Body of pancreas (tissue), 4 donors: ENCODE data around the gene TTC28.

Experiments used
- POLR2A ChIP-seq, 3 donors: fragments of 450-650 bp; IDR thresholded peaks; one replicate each; pipeline ENCODE4 v1.6.1; 2016; ENCODE audit warnings: antibody characterized with exemption in 3 of 3, mild to moderate bottlenecking in 2 of 3
- TF ChIP-seq, protein P1 (sequence below), 7 experiments: fragments of 450-650 bp in 4 of 7; fragments of 200-600 bp in 3 of 7; sonication (generic) in 3 of 7; IDR thresholded peaks; one replicate each; pipeline ENCODE4 v1.5.1; 2016 to 2019; ENCODE audit warnings: antibody characterized with exemption in 7 of 7

DNA sequence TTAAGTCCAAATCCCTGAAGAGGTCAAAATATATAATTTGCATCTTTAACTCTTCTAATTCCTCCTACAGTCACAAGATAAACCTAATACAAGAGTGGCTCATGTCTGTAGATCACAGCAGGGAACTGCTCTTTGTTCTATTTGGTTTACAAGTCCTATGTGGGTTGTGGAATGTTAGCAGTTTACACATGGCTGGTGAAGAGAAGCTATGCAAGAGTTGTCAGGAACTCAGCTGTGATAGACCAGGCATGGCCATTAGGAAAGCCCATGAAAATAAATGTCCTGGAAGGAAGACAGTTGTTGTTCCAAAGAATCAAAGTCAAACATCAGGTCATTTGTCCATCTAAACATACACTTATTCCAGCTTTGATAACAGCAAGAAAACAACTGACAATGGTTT is 448.2 kb downstream of the TTC28 start:
- TF ChIP-seq, protein P1, sequence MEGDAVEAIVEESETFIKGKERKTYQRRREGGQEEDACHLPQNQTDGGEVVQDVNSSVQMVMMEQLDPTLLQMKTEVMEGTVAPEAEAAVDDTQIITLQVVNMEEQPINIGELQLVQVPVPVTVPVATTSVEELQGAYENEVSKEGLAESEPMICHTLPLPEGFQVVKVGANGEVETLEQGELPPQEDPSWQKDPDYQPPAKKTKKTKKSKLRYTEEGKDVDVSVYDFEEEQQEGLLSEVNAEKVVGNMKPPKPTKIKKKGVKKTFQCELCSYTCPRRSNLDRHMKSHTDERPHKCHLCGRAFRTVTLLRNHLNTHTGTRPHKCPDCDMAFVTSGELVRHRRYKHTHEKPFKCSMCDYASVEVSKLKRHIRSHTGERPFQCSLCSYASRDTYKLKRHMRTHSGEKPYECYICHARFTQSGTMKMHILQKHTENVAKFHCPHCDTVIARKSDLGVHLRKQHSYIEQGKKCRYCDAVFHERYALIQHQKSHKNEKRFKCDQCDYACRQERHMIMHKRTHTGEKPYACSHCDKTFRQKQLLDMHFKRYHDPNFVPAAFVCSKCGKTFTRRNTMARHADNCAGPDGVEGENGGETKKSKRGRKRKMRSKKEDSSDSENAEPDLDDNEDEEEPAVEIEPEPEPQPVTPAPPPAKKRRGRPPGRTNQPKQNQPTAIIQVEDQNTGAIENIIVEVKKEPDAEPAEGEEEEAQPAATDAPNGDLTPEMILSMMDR (IDR thresholded peaks at IDR 0.05), result no peak
- TF ChIP-seq POLR2A (IDR thresholded peaks at IDR 0.05), result no peak
